K562 (cell line): ENCODE measurements around the gene CKLF. TPM values are rescaled to one million over a fixed set of nuclear protein-coding genes. Genes with fewer than 3 reads are reported as not detected.

Experiments
- BCL6 ChIP-seq: fragments of 250-450 bp; sonication (Bioruptor Pico); IDR thresholded peaks from 2 replicates; pipeline ENCODE4 v1.4.0; 2020
- ELK3 ChIP-seq: fragments of 450-650 bp; formaldehyde crosslinking; IDR thresholded peaks from 2 replicates; pipeline ENCODE4 v1.4.0; 2020; ENCODE audit warnings: mild to moderate bottlenecking
- ZBTB40 ChIP-seq, 2 experiments: fragments of 450-650 bp in 1 of 2; sonication (generic) in 1 of 2; formaldehyde crosslinking in 1 of 2; IDR thresholded peaks; 2 replicates each; pipeline versions ENCODE4 v1.7.1 to v1.9.0; 2016 to 2022; ENCODE audit warnings: inconsistent platforms in 1 of 2, mild to moderate bottlenecking in 1 of 2, missing genetic modification reagents in 1 of 2
- polyA plus RNA-seq, 8 experiments: library from polyadenylated mRNA; depleted of rRNA in 4 of 8; stranded (reverse) in 5 of 8; unstranded in 3 of 8; fragments of >200 nt; fragmentation: Nextera tagmentation in 2 of 8; fragmentation: Illumina TruSeq in 1 of 8; extraction: Ambion mirVana in 2 of 8; extraction: Trizol in 1 of 8; gene quantifications; 2 replicates each; pipeline versions ENCODE4 v1.2.1 to v1.2.3, GENCODE V29; 2011 to 2014; ENCODE audit warnings: inconsistent platforms in 1 of 8, missing spikeins in 1 of 8
- total RNA-seq, 7 experiments: library from RNA; depleted of rRNA in 6 of 7; stranded (reverse); fragments of >200 nt in 6 of 7; fragmentation: Illumina TruSeq in 2 of 7; extraction: Trizol in 2 of 7; gene quantifications; 2 replicates each; pipeline versions ENCODE4 v1.2.1 to v1.2.3, GENCODE V29; 2011 to 2021; ENCODE audit warnings: low replicate concordance in 1 of 7

Gene CKLF
- total and polyA plus RNA-seq, 9 of the 15 experiments (the other 6 are each of a cell fraction or from before 2014, with no cell fraction given), result 84.8 to 322 (median 118) TPM

- TF ChIP-seq BCL6 (CRISPR knock-in tag) (no peak), ZBTB40 (IDR thresholded peaks at IDR 0.05) (no peak), ZBTB40 (CRISPR knock-in tag; IDR thresholded peaks at IDR 0.05) (no peak), ELK3 (CRISPR knock-in tag) (no peak)
- TF ChIP-seq, all 486 proteins: peak for 68
Measured at GRCh38 chr16:66608241-66609138, 56.1 kb downstream of the CKLF start (continued).
